GM23248 (cell line): ENCODE results near the gene ETS1.

Source experiments
- EZH2 ChIP-seq: fragments of 200-600 bp; sonication (generic); IDR thresholded peaks from 2 replicates; pipeline ENCODE4 v1.6.1; 2018; ENCODE audit warnings: antibody characterized with exemption, mild to moderate bottlenecking; ENCODE audit not compliant: insufficient read depth, poor library complexity, severe bottlenecking
- EZH2phosphoT487 ChIP-seq: fragments of 200-600 bp; sonication (generic); IDR thresholded peaks from 2 replicates; pipeline ENCODE4 v1.6.1; 2018; ENCODE audit warnings: antibody characterized with exemption, moderate library complexity, mild to moderate bottlenecking, low read depth; ENCODE audit not compliant: insufficient read depth

DNA sequence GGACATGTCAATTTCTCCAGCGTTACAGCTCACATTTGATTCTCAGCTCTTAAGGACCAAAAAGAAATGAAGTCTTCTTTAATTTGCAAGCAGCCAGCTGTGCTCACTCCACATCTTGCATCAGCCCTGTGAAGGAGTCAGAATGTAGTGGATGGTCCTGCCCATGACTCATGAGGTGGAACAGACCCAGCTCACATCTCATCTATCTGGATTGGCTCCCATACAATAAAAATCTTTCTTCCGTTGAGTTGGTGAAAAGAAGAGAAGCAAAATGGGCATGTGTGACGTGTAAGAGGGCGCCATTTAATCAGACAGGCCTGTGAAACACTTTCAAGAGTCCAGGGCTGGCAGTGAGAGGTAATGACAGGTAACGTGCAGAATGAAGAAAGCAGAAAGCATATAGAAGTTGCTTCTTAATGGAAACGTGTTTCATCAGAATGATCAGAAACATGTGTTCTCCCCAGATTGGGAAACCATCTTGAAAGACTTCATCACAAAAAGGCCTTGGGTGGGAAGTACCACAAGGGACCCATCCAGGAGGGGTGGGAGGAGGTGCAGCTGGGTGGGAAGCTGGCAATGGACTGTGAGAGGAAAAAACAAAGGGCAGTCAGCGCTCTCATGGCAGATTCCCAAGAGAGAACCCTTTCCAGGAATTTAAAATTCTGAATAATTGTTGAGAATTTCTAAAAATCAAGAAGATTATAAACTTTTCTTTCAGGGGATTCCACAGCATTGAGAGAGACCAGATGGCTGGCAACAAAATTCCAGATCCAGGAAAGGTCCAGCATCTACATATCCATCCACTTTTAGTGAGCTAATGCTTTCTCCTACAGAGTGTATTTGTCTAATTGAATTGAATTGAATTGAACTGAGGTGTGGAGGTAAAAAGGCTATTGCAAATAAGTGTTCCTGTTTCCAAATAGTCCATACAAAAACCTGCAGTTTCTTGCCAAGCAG is 57.0 kb downstream of the ETS1 start:
- TF ChIP-seq EZH2 (no peak), EZH2phosphoT487 (no peak)
